Amygdala (tissue), 56 donors: ENCODE measurements around the gene DTHD1.
A peak's percentile ranks its signal among the peaks of the same experiment; 100 is the strongest.

Source experiments
- DNase-seq, 56 donors: peaks; one replicate each; lab custom pipeline; 2025; lab: John Stamatoyannopoulos, UW

DTHD1 gene

GRCh38 chr4:36310216-36310615 lies 28.8 kb downstream of the DTHD1 start:
- DNase-seq, result no peak

DNA sequence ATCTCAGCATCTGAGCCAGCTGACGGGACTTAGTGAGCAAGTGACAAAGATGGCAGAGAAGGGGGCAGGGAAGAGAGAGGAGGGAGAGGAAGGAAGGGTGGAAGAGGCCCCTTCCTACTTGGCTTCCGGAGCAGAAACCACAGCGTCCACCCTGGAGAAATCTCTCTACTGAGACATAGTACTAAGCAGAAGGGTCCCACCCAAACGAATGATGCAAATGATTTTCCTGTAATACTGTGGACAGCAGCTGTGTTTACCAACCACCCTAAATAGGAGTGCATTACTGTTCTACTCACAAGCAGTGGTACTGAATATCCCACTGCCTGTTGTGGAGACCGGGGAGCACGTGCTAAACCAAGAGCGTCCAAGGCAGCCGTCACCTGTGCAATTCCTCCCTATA lies 29.4 kb downstream of the DTHD1 start:
- peak in 3 of 56 donors; percentile 2 to 21 (median 4) for DNase-seq

GRCh38 chr4:36312511-36312910 lies 31.1 kb downstream of the DTHD1 start:
- DNase-seq, result peak in 3 of 56 donors; percentile 2 to 13 (median 9)

GRCh38 chr4:36313301-36313700 lies 31.9 kb downstream of the DTHD1 start:
- DNase-seq, result no peak

DNA sequence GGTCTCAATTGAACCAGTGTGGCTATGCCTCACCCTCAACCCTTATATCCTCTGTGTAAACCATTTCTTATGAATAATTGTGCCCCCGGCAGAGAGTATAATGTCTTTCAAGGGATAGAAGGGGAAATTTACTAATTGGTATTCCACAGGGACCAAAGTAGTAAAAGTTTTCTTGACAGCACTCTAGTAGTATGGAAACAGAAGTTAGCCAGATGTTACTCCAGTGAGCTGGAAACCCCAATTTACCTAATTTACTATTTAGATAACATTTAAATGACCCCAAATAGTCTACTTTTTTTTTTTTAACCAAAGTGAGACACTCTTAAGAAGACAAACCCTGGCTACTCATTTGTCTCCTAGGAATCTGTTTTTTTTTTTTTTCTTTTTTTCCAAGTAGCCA lies 32.3 kb downstream of the DTHD1 start:
- DNase-seq, result no peak

DNA sequence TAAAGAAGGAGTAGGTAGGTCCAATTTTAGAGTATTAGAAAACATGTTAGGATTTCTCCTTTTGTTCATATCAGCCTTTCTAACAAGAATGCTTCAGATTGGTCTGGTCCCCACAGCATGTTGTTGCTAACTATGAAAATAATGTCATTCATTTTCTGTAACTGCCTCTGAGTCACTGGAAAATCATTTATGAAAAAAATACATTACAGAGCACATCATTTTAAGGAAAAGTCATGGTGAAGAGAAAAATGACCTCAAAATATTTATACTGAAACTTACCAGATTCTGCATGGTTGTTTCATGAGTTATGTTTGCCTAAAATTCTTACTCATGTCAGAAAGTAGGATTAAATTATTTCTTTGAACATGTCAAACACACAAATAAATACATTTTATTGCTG lies 35.2 kb downstream of the DTHD1 start:
- no peak for DNase-seq

- DNase-seq, result no peak
These were observed 36.3 kb downstream of the DTHD1 start for GRCh38 chr4:36317721-36318120.

GRCh38 chr4:36320117-36320896 lies 38.9 kb downstream of the DTHD1 start:
- no peak for DNase-seq

DNA sequence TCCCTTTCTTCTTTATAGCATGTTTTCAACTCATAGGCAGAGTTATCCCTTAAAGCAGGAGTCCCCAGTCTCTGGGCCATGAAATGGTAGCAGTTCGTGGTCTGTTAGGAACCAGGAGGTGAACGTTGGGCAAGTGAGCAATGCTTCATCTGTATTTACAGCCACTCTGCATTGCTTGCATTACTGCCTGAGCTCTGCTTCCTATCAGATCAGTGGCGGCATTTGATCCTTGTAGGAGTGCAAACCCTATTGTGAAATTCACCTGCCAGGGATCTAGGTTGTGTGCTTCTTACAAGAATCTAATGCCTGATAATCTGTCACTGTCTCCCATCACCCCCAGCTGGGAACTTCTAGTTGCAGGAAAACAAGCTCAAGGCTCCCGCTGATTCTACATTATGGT lies 39.8 kb downstream of the DTHD1 start:
- DNase-seq, result no peak

DNA sequence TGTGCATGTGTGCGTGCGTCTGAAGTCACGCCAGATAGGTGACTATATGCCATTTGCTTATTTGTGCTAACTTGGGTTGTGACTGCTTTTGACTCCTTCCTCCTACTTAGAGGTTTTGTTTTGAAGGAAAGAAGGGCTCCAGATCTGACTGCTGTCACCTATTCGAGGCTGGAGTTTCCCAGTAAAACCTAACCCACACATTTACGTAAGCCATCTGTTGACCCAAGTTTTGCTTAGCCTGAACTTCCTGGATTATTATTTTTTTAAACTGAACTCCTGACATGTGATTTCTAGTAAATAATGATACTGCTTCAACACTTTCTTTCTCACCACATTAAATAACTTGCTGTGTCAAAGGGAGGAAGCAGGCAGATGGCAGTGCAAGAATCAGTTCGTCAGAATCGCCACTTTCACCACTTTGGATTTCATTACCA lies 41.5 kb downstream of the DTHD1 start:
- DNase-seq, result no peak

GRCh38 chr4:36323816-36324419 lies 42.5 kb downstream of the DTHD1 start:
- DNase-seq, result no peak

- DNase-seq, result no peak
These were observed 43.4 kb downstream of the DTHD1 start for GRCh38 chr4:36324808-36325207.

DNA sequence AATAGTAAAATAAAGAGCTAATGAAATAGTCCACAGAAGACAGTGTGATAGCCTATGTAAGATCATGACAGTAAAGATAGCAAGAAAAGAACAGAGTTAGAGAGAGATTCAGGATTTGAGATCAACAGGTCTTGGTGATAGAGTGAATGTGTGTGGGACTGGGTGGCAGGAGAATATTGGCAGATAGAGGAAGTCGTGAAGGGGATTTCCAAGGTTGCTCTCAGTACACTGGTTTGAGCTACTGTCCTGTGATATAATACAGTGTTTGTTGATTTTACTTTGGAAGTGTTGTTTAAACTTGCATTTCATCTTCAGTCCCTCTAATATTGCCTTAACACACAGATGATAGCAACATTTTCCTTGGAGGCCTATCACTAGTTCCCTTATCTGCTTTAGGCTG lies 44.1 kb downstream of the DTHD1 start:
- no peak for DNase-seq

- no peak for DNase-seq
These were observed 44.5 kb downstream of the DTHD1 start for GRCh38 chr4:36325926-36326325.

GRCh38 chr4:36326476-36327029 lies 45.1 kb downstream of the DTHD1 start:
- no peak for DNase-seq

- no peak for DNase-seq
These were observed 46.0 kb downstream of the DTHD1 start for GRCh38 chr4:36327400-36327799.

DNA sequence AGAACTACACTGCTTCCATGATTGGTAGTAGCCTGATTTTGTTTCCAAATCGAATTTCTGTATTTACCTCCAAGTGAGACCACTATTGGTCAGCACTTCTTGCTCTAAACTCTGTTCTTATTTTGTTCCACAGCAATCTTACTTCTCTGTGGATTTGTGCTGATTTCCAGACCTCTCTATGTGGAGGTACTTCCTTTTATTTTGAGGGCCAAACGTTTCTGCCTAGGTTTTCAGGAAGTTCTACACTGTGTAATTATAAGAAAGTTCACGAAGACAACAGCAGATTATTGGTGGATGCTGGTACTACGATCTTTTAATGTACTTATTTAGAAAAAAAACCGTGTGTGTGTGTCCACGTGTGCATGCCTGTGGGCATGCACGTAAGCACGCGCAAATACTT lies 46.7 kb downstream of the DTHD1 start:
- DNase-seq, result no peak

DNA sequence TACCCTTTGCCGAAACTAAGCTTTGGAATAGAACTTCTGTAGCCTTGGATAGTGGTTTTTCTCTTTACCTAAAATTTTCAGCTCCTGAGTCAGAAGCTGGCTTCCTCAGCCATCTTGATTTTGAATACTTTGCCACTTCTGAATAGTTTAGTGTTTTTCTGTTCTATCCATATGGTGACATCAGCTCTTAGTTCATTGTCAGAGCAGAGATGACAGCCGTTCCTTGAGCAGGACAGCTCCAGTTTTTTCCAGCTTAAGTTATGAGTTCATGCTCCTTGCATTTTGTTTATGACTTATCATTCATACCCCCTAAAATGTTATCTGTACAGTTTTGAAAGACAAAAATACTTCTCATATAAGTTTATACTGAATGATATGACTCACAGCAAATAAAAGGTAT lies 47.8 kb downstream of the DTHD1 start:
- no peak for DNase-seq

GRCh38 chr4:36330796-36331195 lies 49.4 kb downstream of the DTHD1 start:
- DNase-seq, result no peak

DNA sequence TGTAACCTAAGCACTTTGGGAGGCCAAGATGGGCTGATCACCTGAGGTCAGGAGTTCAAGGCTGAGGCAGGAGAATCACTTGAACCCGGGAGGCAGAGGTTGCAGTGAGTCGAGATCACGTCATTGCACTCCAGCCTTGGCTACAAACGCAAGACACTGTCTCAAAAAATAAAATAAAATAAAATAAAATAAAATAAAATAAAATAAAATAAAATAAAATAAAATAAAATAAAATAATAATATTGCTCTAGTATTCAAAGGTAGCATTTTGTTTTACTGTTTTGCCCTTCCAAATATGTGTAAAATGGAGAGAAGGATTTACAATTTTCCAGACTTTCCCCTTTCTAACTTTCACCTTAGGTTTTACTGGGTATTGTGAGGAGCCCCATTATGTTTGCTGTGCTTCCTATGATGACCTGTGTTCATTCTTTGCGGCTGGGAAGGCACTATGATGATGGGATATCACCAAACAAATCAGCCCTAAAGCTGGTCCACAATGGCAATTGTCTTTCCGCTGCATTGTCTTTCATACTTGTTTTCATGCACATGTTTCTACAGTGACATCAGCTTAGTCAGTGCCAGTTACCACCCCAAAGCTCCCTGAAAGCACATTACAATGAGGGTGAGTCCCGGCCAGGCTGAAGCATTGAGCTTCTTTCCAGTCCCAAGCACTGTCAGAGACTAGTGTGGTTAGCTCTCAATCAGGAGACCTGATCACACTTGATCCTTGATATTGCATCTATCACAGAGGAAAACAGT lies 50.8 kb downstream of the DTHD1 start:
- peak in 50 of 56 donors; percentile 5 to 91 (median 57) for DNase-seq

DNA sequence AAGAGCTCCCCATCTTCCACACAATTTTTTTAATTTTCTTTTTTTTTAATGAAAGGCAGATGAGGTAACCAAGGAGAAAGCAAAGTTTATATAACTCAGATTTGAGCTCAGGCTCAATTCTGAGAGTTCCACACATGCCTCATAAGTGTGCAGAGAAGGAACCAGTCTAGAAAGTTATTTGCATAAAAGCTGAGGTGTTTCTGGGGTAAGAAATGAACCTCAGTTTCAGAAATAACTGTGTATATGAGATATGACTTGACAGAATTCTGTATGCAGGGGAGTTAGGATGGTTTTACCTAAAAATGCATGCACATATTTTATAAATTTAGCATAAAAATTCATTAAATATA lies 51.3 kb downstream of the DTHD1 start:
- DNase-seq, result no peak
